Measurements from ENCODE around the gene DGCR2. TPM values are rescaled to one million over a fixed set of nuclear protein-coding genes. Genes with fewer than 3 reads are reported as not detected.
"Not testable (repeated sequence)": the region's sequence is repeated elsewhere in the genome, so short reads cannot be mapped to it uniquely, and the experiment has no call there.

DGCR2 gene
- total RNA-seq, 1 donor, result 31.2 TPM

GRCh38 chr22:19024956-19025489 lies 97.2 kb downstream of the DGCR2 start:
- H3K9me3 ChIP-seq (ENCODE audit: low read depth, low read length); H3K4me3 ChIP-seq (ENCODE audit: low read length); H3K27me3 ChIP-seq (ENCODE audit: insufficient read depth, low read length); H3K4me1 ChIP-seq (ENCODE audit: insufficient read depth, low read length): not testable (repeated sequence)

- not testable (repeated sequence) for H3K9me3 ChIP-seq (ENCODE audit: low read depth, low read length); H3K27me3 ChIP-seq (ENCODE audit: insufficient read depth, low read length); H3K4me3 ChIP-seq (ENCODE audit: low read length); H3K4me1 ChIP-seq (ENCODE audit: insufficient read depth, low read length)
Observed at GRCh38 chr22:19023931-19024330, 98.3 kb downstream of the DGCR2 start.

GRCh38 chr22:19022755-19023154 lies 99.5 kb downstream of the DGCR2 start:
- H3K27me3 ChIP-seq (ENCODE audit: insufficient read depth, low read length), result no peaks in the 10 kb centered on the region

GRCh38 chr22:19019679-19020032 lies 102.6 kb downstream of the DGCR2 start:
- Histone ChIP-seq H3K27me3 (ENCODE audit: insufficient read depth, low read length) (no peaks in the 10 kb centered on the region), H3K4me3 (ENCODE audit: low read length) (no peak overlapping the region), H3K9me3 (ENCODE audit: low read depth, low read length) (no peaks in the 10 kb centered on the region), H3K4me1 (ENCODE audit: insufficient read depth, low read length) (no peaks in the 10 kb centered on the region)

More at GRCh38 chr22:19022755-19023154, 99.5 kb downstream of the DGCR2 start:
- Histone ChIP-seq H3K4me1 (ENCODE audit: insufficient read depth, low read length) (no peaks in the 10 kb centered on the region), H3K4me3 (ENCODE audit: low read length) (no peak overlapping the region), H3K9me3 (ENCODE audit: low read depth, low read length) (no peaks in the 10 kb centered on the region)

- Histone ChIP-seq H3K9me3 (ENCODE audit: low read depth, low read length) (no peaks in the 10 kb centered on the region), H3K4me1 (ENCODE audit: insufficient read depth, low read length) (no peaks in the 10 kb centered on the region), H3K4me3 (ENCODE audit: low read length) (no peak overlapping the region), H3K27me3 (ENCODE audit: insufficient read depth, low read length) (no peaks in the 10 kb centered on the region)
Observed at GRCh38 chr22:19019029-19019678, 103.1 kb downstream of the DGCR2 start.

- H3K4me3 ChIP-seq (ENCODE audit: low read length), result no peak overlapping the region
- H3K4me1 ChIP-seq (ENCODE audit: insufficient read depth, low read length), result no peaks in the 10 kb centered on the region
- H3K9me3 ChIP-seq (ENCODE audit: low read depth, low read length), result no peaks in the 10 kb centered on the region
- H3K27me3 ChIP-seq (ENCODE audit: insufficient read depth, low read length), result no peaks in the 10 kb centered on the region
Observed at GRCh38 chr22:19018256-19018655, 104.0 kb downstream of the DGCR2 start.

- no peak overlapping the region for H3K4me3 ChIP-seq (ENCODE audit: low read length)
- no peaks in the 10 kb centered on the region for H3K27me3 ChIP-seq (ENCODE audit: insufficient read depth, low read length)
- no peaks in the 10 kb centered on the region for H3K9me3 ChIP-seq (ENCODE audit: low read depth, low read length)
- no peaks in the 10 kb centered on the region for H3K4me1 ChIP-seq (ENCODE audit: insufficient read depth, low read length)
Observed at GRCh38 chr22:19016081-19016766, 106.0 kb downstream of the DGCR2 start.

- H3K9me3 ChIP-seq (ENCODE audit: low read depth, low read length), result no peaks in the 10 kb centered on the region
- no peak overlapping the region for H3K4me3 ChIP-seq (ENCODE audit: low read length)
- H3K27me3 ChIP-seq (ENCODE audit: insufficient read depth, low read length), result no peaks in the 10 kb centered on the region
- H3K4me1 ChIP-seq (ENCODE audit: insufficient read depth, low read length), result no peaks in the 10 kb centered on the region
Observed at GRCh38 chr22:19014886-19015285, 107.3 kb downstream of the DGCR2 start.

GRCh38 chr22:19013881-19014598 lies 108.2 kb downstream of the DGCR2 start:
- not testable (repeated sequence) for H3K9me3 ChIP-seq (ENCODE audit: low read depth, low read length); H3K4me3 ChIP-seq (ENCODE audit: low read length); H3K27me3 ChIP-seq (ENCODE audit: insufficient read depth, low read length); H3K4me1 ChIP-seq (ENCODE audit: insufficient read depth, low read length)

GRCh38 chr22:19013411-19013810 lies 108.8 kb downstream of the DGCR2 start:
- not testable (repeated sequence) for H3K4me1 ChIP-seq (ENCODE audit: insufficient read depth, low read length); H3K9me3 ChIP-seq (ENCODE audit: low read depth, low read length); H3K27me3 ChIP-seq (ENCODE audit: insufficient read depth, low read length); H3K4me3 ChIP-seq (ENCODE audit: low read length)

GRCh38 chr22:19012308-19012986 lies 109.8 kb downstream of the DGCR2 start:
- Histone ChIP-seq H3K9me3 (ENCODE audit: low read depth, low read length) (no peaks in the 10 kb centered on the region), H3K4me1 (ENCODE audit: insufficient read depth, low read length) (no peaks in the 10 kb centered on the region), H3K4me3 (ENCODE audit: low read length) (no peak overlapping the region), H3K27me3 (ENCODE audit: insufficient read depth, low read length) (no peaks in the 10 kb centered on the region)

- H3K27me3 ChIP-seq (ENCODE audit: insufficient read depth, low read length); H3K9me3 ChIP-seq (ENCODE audit: low read depth, low read length); H3K4me3 ChIP-seq (ENCODE audit: low read length); H3K4me1 ChIP-seq (ENCODE audit: insufficient read depth, low read length): not testable (repeated sequence)
Observed at GRCh38 chr22:19011611-19012010, 110.6 kb downstream of the DGCR2 start.

- Histone ChIP-seq H3K9me3 (ENCODE audit: low read depth, low read length) (no peaks in the 10 kb centered on the region), H3K4me3 (ENCODE audit: low read length) (no peak overlapping the region), H3K4me1 (ENCODE audit: insufficient read depth, low read length) (no peaks in the 10 kb centered on the region), H3K27me3 (ENCODE audit: insufficient read depth, low read length) (no peaks in the 10 kb centered on the region)
Observed at GRCh38 chr22:19011075-19011474, 111.1 kb downstream of the DGCR2 start.

- Histone ChIP-seq H3K27me3 (ENCODE audit: insufficient read depth, low read length) (peaks cover 8% of the 10 kb centered on the region), H3K4me1 (ENCODE audit: insufficient read depth, low read length) (no peaks in the 10 kb centered on the region), H3K9me3 (ENCODE audit: low read depth, low read length) (no peaks in the 10 kb centered on the region), H3K4me3 (ENCODE audit: low read length) (no peak overlapping the region)
Observed at GRCh38 chr22:19005905-19006304, 116.3 kb downstream of the DGCR2 start.

GRCh38 chr22:19004471-19004870 lies 117.7 kb downstream of the DGCR2 start:
- Histone ChIP-seq H3K4me3 (ENCODE audit: low read length) (no peak overlapping the region), H3K27me3 (ENCODE audit: insufficient read depth, low read length) (peaks cover 8% of the 10 kb centered on the region), H3K4me1 (ENCODE audit: insufficient read depth, low read length) (no peaks in the 10 kb centered on the region), H3K9me3 (ENCODE audit: low read depth, low read length) (no peaks in the 10 kb centered on the region)
